GM12878 (cell line): Measurements from ENCODE around the gene FCGBP. TPM values are rescaled to one million over a fixed set of nuclear protein-coding genes. Genes with fewer than 3 reads are reported as not detected.

Experiments used
- ATAC-seq: fragments of 200-7000 bp; cut with Tn5 transposase; 3 replicates; pipeline ENCODE4 v1.9.1; 2020; ENCODE audit warnings: mild to moderate bottlenecking, moderate library complexity
- BruUV-seq: library from RNA; stranded (reverse); fragments of 400-500 nt; replicated peaks from 2 replicates; lab custom pipeline; 2021; lab: Mats Ljungman, UMichigan
- CTCF ChIA-PET: fragments of 300-600 bp; sonication (Branson Sonifier 250); formaldehyde crosslinking; extraction: SDS; loops from one replicate; lab custom pipeline; 2021; ENCODE audit warnings: inconsistent platforms; lab: Yijun Ruan, JAX
- POLR2A ChIA-PET: fragments of 350-600 bp; formaldehyde crosslinking; extraction: SDS; loops from one replicate; lab custom pipeline; 2021; ENCODE audit warnings: inconsistent platforms; lab: Charles Lee
- RAD21 ChIA-PET: fragments of 300-600 bp; sonication (Branson Sonifier 250); formaldehyde crosslinking; loops from one replicate; lab custom pipeline; 2023; ENCODE audit warnings: antibody characterized with exemption; ENCODE audit not compliant: unreplicated experiment; lab: Charles Lee
- SMC1A ChIA-PET: fragments of 300-600 bp; sonication (Branson Sonifier 250); formaldehyde crosslinking; loops from one replicate; lab custom pipeline; 2023; ENCODE audit not compliant: unreplicated experiment, uncharacterized antibody; lab: Charles Lee
- DNase-seq: peaks from one replicate; pipeline ENCODE4 v3.0.0-alpha.2; 2011; ENCODE audit warnings: low read depth, low spot score
- FAIRE-seq: peaks from 3 replicates; lab custom pipeline; 2011; peaks lifted over from hg19 to GRCh38; lab: Jason Lieb, UNC
- H2AFZ ChIP-seq: 2 replicates; pipeline ENCODE4 v1.6.0; 2011; ENCODE audit warnings: low read depth, low read length, control low read depth; ENCODE audit not compliant: control insufficient read depth
- H3K27ac ChIP-seq: 2 replicates; pipeline ENCODE4 v1.5.1; 2011; ENCODE audit warnings: control low read depth; ENCODE audit not compliant: control insufficient read depth, insufficient read depth
- H3K27me3 ChIP-seq, 2 experiments: replicated peaks in 1 of 2; 2 replicates each; pipeline versions ENCODE4 v1.6.0 to v1.6.1; 2011; ENCODE audit warnings: low read length in 1 of 2; ENCODE audit not compliant: control insufficient read depth in 2 of 2, insufficient read depth in 2 of 2
- H3K36me3 ChIP-seq, 2 experiments: 2 replicates each; pipeline ENCODE4 v1.5.1; 2011; ENCODE audit warnings: low read length in 1 of 2; ENCODE audit not compliant: control insufficient read depth in 2 of 2, insufficient read depth in 2 of 2
- H3K4me1 ChIP-seq: 2 replicates; pipeline ENCODE4 v1.6.1; 2011; ENCODE audit warnings: mild to moderate bottlenecking, low read length, moderate library complexity, mixed read lengths; ENCODE audit not compliant: control insufficient read depth, insufficient read depth
- H3K4me2 ChIP-seq: 2 replicates; pipeline ENCODE4 v1.6.0; 2011; ENCODE audit warnings: control low read depth; ENCODE audit not compliant: control insufficient read depth, insufficient read depth
- H3K4me3 ChIP-seq: fragments of 200-600 bp; sonication (generic); 2 replicates; pipeline ENCODE4 v1.5.1; 2016
- H3K79me2 ChIP-seq: 2 replicates; pipeline ENCODE4 v1.6.0; 2011; ENCODE audit warnings: low read length; ENCODE audit not compliant: control insufficient read depth, insufficient read depth
- H3K9ac ChIP-seq: 2 replicates; pipeline ENCODE4 v1.8.0; 2011; ENCODE audit warnings: low read length, control low read depth, mixed read lengths; ENCODE audit not compliant: control insufficient read depth, insufficient read depth
- H3K9me3 ChIP-seq: replicated peaks from 3 replicates; pipeline ENCODE4 v1.5.1; 2011; ENCODE audit warnings: mild to moderate bottlenecking, low read length; ENCODE audit not compliant: control insufficient read depth, insufficient read depth
- H4K20me1 ChIP-seq: 2 replicates; pipeline ENCODE4 v1.6.0; 2011; ENCODE audit not compliant: control insufficient read depth, insufficient read depth
- BRCA1 ChIP-seq: IDR thresholded peaks from 2 replicates; pipeline ENCODE4 v1.6.1; 2011; ENCODE audit warnings: low read depth, low read length, improper control_type of control experiment
- CBX5 ChIP-seq: sonication (generic); IDR thresholded peaks from 2 replicates; pipeline ENCODE4 v1.6.1; 2016; ENCODE audit warnings: low read depth, moderate library complexity, mild to moderate bottlenecking, inconsistent platforms
- CHD1 ChIP-seq: IDR thresholded peaks from 2 replicates; pipeline ENCODE4 v1.6.1; 2012; ENCODE audit warnings: low read depth, low read length, improper control_type of control experiment
- FOXM1 ChIP-seq: IDR thresholded peaks from 2 replicates; pipeline ENCODE4 v1.6.1; 2012; ENCODE audit warnings: low read depth, mild to moderate bottlenecking, inconsistent platforms, low read length, moderate library complexity
- NBN ChIP-seq: fragments of 450-650 bp; IDR thresholded peaks from 2 replicates; pipeline ENCODE4 v1.6.1; 2016
- NR2C2 ChIP-seq: IDR thresholded peaks from 2 replicates; pipeline ENCODE4 v1.6.1; 2011; ENCODE audit warnings: borderline replicate concordance, low read depth; ENCODE audit not compliant: control insufficient read depth, insufficient read length
- REST ChIP-seq: IDR thresholded peaks from 2 replicates; pipeline ENCODE4 v1.6.1; 2012; ENCODE audit warnings: mild to moderate bottlenecking, low read depth, low read length
- SP1 ChIP-seq: IDR thresholded peaks from one replicate; pipeline ENCODE4 v1.6.1; 2011; ENCODE audit warnings: low read depth, low read length
- SUPT20H ChIP-seq: IDR thresholded peaks from 2 replicates; pipeline ENCODE4 v1.6.1; 2011; ENCODE audit warnings: low read depth, mild to moderate bottlenecking, low read length, moderate library complexity, borderline replicate concordance; ENCODE audit not compliant: control insufficient read depth
- ZNF24 ChIP-seq: fragments of 450-650 bp; IDR thresholded peaks from 2 replicates; pipeline ENCODE4 v1.6.1; 2017; ENCODE audit warnings: antibody characterized with exemption, mild to moderate bottlenecking
- WGBS: methylation state at CpG from one replicate; pipeline ENCODE4 v1.1.6; 2016; ENCODE audit warnings: low lambda C conversion rate; ENCODE audit not compliant: insufficient replicate concordance, insufficient coverage; ENCODE audit errors: missing lambda C conversion rate; 5-methylcytosine and 5-hydroxymethylcytosine counted together
- in situ Hi-C: fragments of 300-500 bp; cut with MboI; formaldehyde crosslinking; loops from 9 replicates; pipeline ENCODE4 v1.14.3; 2018; ENCODE audit warnings: mixed read lengths
- intact Hi-C: fragments of 100-400 bp; cut with micrococcal nuclease; formaldehyde crosslinking; loops from one replicate; pipeline ENCODE4 v1.14.2; 2022; ENCODE audit not compliant: unreplicated experiment
- polyA plus RNA-seq, 11 experiments: library from polyadenylated mRNA; depleted of rRNA in 4 of 11; unstranded in 6 of 11; stranded (reverse) in 5 of 11; fragments of >200 nt; fragmentation: Nextera tagmentation in 4 of 11; fragmentation: Illumina TruSeq in 1 of 11; extraction: Ambion mirVana in 4 of 11; extraction: Trizol in 1 of 11; gene quantifications; 1 replicate in 1 of 11; 2 replicates in 10 of 11; pipeline versions ENCODE4 v1.2.1 to v1.2.3, GENCODE V29; 2011 to 2016; ENCODE audit warnings: inconsistent platforms in 2 of 11, missing spikeins in 2 of 11, low read depth in 1 of 11
- total RNA-seq, 4 experiments: library from RNA; depleted of rRNA in 3 of 4; stranded (reverse); fragments of >200 nt in 3 of 4; fragmentation: Illumina TruSeq in 1 of 4; extraction: Trizol in 1 of 4; gene quantifications; 2 replicates each; pipeline versions ENCODE4 v1.2.1 to v1.2.3, GENCODE V29; 2013 to 2021

The FCGBP gene
- total and polyA plus RNA-seq, 10 of the 15 experiments (the other 5 are each of a cell fraction or from before 2014, with no cell fraction given), result 0.02 to 3.2 (median 0.37) TPM; not detected in 2

- no TSS peak for BruUV-seq
- Histone ChIP-seq H3K9me3 (no peaks in the 10 kb centered on the region; the same call in 2 of the 3 replicates), H3K36me3 (no peaks in the 10 kb centered on the region), H3K27ac (no peak overlapping the region), H3K79me2 (no peaks in the 10 kb centered on the region), H3K4me3 (no peak overlapping the region), H4K20me1 (no peaks in the 10 kb centered on the region), H3K4me2 (no peak overlapping the region), H3K9ac (no peak overlapping the region), H3K27me3 (no peaks in the 10 kb centered on the region), H3K4me1 (no peaks in the 10 kb centered on the region), H2AFZ (no peak overlapping the region)
- FAIRE-seq, result no peak
- no peak for TF ChIP-seq SUPT20H
- no peak for TF ChIP-seq FOXM1
- no peak for TF ChIP-seq REST
- no peak for TF ChIP-seq ZNF24
- no peak for TF ChIP-seq NR2C2
- TF ChIP-seq CHD1, result no peak
- no peak for TF ChIP-seq CBX5
- TF ChIP-seq BRCA1, result no peak
- TF ChIP-seq NBN, result no peak
- TF ChIP-seq SP1, result no peak
- ChIA-PET RAD21 (interaction anchor here (1.2 kb wide), 1 partner anchor 38 kb away, joined by 3 read pairs; no protein-coding TSS in a partner anchor), POLR2A (no interaction called here), CTCF (interaction anchor here (0.5 to 4.2 kb wide), 2 partner anchors 55 to 275 kb away, joined by 3 to 23 read pairs; partner anchors contain the start of gene PSMC4), SMC1A (no interaction called here)
- intact Hi-C loops, result no loop called here
- no peak for DNase-seq
- in situ Hi-C loops, result no loop called here
- WGBS, result 85% methylated on average over 68 of the region's 71 CpGs
- ATAC-seq, result no peak
Measured at GRCh38 chr19:39915101-39915847, 19.2 kb downstream of the FCGBP start.
